Measurements from ENCODE around the gene TRIML2.

TRIML2 gene

DNA sequence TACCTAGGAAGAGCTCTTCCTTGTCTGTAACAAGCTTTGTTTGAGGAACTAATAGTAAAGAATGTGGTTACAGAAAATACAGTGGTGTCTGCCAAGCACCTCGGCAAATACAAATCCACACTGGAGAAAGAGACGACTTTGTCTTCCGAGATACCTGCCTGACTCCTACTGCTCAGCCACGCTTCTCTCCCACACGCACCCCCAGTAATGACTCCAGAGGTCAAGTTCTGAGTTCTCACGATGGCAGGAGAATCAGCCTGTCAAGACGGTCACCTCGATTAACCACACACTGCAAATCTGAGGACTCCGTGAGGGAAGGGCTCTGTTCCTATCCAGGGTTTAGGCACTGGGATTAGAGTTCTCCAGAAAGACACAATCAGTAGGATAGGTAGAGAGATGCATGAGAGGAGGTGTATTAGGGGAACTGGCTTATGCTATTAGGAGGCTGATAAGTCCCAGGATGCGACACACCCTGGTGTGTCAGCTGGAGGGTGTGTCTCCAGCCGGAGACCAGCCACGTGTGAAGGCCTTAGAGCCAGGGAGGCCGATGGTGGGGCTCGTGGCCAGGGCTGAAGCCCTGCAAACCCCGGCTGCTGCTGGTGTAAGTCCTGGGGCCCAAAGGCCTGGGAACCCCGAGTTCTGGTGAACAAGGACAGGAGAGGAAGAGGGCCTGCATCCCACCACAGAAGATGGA, 8.4 kb upstream of the TRIML2 start:
- H3K27ac Mint-ChIP-seq: no peak overlapping the region
- no peak overlapping the region for H3K4me3 Mint-ChIP-seq
- no peaks in the 10 kb centered on the region for H3K36me3 Mint-ChIP-seq (ENCODE audit: low read depth)
- no peaks in the 10 kb centered on the region for H3K27me3 Mint-ChIP-seq
- H3K9me3 Mint-ChIP-seq: peaks cover 20% of the 10 kb centered on the region
- H3K4me1 Mint-ChIP-seq (ENCODE audit: low read depth): no peaks in the 10 kb centered on the region

DNA sequence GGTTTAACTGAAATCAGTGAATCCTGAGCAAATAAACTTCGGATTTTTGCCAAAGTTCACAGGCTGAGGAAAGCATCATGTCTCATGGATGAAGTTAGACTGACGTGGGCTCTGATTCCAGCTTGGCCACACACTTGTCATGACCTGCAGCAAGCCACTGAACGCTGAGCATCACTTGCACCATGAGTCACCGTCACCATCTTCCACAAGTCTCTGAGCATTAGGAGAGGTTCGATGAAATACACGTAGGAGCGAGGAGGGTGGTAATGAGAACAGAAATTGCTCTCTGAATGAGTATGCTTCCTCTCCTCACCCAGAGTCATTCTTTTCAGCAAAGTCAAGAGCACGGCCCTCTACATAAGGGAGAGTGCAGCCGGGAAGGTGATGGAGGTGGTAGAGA, 3.8 kb upstream of the TRIML2 start:
- H3K36me3 Mint-ChIP-seq (ENCODE audit: low read depth): no peaks in the 10 kb centered on the region
- H3K4me1 Mint-ChIP-seq (ENCODE audit: low read depth): no peaks in the 10 kb centered on the region
- H3K27ac Mint-ChIP-seq: no peak overlapping the region
- peaks cover 3% of the 10 kb centered on the region for H3K27me3 Mint-ChIP-seq
- H3K4me3 Mint-ChIP-seq: no peak overlapping the region
- H3K9me3 Mint-ChIP-seq: peaks cover 14% of the 10 kb centered on the region

DNA sequence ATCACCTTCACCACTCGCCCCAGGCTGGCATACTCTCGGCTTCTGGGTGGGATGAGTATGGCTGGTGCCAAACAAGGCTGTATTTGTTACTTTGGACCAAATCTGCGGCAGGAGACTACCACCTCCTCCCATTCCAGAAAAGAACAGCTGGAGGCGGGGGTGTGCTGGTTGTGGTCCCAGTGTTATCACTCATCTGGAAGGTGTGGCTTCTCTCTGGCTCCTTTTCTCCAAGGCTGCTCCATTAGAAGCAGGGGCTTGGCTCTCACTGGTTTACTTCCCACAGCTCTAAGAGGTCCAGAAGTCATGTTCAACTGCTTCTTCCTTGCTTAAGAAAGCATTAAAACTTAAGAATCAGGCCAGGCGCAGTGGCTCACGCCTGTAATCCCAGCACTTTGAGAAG, 2.6 kb upstream of the TRIML2 start:
- Mint-ChIP-seq H3K36me3 (ENCODE audit: low read depth) (no peaks in the 10 kb centered on the region), H3K4me1 (ENCODE audit: low read depth) (no peaks in the 10 kb centered on the region), H3K27me3 (peaks cover 3% of the 10 kb centered on the region), H3K27ac (no peak overlapping the region), H3K4me3 (no peak overlapping the region), H3K9me3 (peaks cover 23% of the 10 kb centered on the region)

DNA sequence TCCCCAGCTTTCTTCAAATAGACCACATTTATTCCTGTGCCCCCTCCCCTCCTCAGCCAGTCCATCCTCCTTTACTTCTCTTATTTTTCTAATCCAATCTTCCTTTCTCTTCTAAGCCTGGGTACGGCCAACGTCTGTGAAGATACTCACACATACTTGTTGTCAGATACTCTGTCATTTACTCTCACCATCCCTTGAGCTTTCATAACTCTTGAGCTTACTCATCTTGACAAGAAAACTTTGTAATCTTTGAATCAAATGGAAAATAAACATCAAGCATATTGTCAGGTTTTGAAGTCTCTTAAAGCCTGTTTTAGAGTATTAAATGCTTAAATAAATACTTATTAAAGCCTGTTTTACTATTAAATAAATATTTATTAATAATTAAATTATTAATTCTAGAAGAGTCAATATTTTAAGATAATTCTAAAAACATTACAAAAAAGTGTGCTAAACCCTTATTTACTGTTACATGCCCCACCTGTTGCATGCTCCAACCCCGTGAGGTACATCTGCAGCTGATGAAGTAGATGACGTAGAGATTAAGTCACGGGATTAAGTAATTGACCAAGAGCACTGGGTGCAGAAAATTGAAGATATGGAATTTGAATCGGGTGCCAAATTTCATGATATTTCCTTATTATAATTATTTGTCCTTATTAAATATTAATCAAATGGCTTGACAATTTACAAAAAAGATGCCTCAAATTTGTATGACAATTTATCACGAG, 1.5 kb upstream of the TRIML2 start:
- no peak overlapping the region for H3K27ac Mint-ChIP-seq
- H3K36me3 Mint-ChIP-seq (ENCODE audit: low read depth): no peaks in the 10 kb centered on the region
- no peaks in the 10 kb centered on the region for H3K4me1 Mint-ChIP-seq (ENCODE audit: low read depth)
- H3K4me3 Mint-ChIP-seq: no peak overlapping the region
- peaks cover 23% of the 10 kb centered on the region for H3K9me3 Mint-ChIP-seq
- H3K27me3 Mint-ChIP-seq: peaks cover 3% of the 10 kb centered on the region

DNA sequence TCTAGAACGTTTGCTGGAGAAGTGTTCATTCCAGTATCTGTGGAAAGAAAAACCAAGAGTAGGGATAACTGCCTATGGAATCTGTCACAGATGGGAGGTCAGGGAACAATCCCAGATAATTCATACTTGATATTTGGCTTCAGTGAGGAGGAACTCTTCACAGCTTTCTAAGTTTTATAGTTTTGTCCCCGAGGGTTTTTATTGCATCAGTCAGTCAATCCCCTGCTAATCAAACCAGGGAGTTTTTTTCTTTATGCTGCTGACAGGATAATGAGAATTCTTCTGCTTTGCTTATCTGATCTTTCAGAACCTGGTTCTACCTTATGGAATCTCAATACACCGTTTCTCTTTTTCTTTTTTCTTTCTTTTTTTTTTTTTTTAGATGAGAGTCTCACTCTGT, 633 bp upstream of the TRIML2 start:
- peaks cover 3% of the 10 kb centered on the region for H3K27me3 Mint-ChIP-seq
- no peaks in the 10 kb centered on the region for H3K36me3 Mint-ChIP-seq (ENCODE audit: low read depth)
- H3K27ac Mint-ChIP-seq: no peak overlapping the region
- H3K9me3 Mint-ChIP-seq: peaks cover 22% of the 10 kb centered on the region
- H3K4me1 Mint-ChIP-seq (ENCODE audit: low read depth): no peaks in the 10 kb centered on the region
- no peak overlapping the region for H3K4me3 Mint-ChIP-seq

DNA sequence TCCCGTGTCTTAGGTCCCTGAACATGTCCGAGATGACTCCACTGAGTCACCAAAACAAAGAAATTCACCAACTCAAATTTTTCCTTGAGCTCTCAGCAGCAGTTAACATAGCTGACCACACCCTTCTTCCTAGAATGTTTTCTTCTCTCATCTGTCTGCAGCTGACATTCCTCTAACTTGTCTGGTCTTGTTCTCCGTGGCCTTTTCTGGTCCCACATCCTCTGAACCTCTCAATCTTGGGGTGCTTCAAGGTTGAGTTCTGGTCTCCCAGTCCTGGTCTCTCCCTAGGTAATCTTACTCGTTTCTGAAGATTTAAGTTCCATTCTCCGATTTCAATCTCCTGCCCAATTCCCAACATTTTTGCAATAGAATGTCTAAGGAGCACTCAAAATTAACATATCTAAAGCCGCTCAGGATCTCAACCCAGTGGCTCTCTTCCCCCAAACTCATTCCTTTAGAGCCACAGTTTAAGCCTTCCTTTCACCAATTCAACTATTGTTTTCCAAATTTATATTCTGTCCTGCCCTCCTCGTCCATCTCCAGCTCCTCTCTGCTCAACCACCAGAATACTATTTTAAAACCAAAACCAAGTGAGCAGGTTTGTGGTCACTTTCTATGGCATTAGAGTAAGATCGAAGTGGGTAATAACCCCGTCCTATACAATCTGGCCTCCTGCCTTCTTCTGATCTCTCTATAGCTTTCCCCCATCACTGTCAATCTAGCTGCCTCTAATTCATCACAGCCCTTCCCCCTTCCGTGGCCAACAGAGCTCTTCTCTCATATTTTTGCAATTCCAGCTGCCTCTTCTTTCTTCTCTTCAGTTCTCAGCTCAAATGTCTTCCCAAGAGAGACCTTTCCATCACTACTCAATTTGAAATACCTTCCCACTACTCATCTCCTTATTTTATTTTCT, 1.2 kb downstream of the TRIML2 start:
- no peaks in the 10 kb centered on the region for H3K36me3 Mint-ChIP-seq (ENCODE audit: low read depth)
- H3K27ac Mint-ChIP-seq: no peak overlapping the region
- H3K9me3 Mint-ChIP-seq: peaks cover 32% of the 10 kb centered on the region
- H3K4me1 Mint-ChIP-seq (ENCODE audit: low read depth): no peaks in the 10 kb centered on the region
- H3K4me3 Mint-ChIP-seq: no peak overlapping the region
- peaks cover 3% of the 10 kb centered on the region for H3K27me3 Mint-ChIP-seq

DNA sequence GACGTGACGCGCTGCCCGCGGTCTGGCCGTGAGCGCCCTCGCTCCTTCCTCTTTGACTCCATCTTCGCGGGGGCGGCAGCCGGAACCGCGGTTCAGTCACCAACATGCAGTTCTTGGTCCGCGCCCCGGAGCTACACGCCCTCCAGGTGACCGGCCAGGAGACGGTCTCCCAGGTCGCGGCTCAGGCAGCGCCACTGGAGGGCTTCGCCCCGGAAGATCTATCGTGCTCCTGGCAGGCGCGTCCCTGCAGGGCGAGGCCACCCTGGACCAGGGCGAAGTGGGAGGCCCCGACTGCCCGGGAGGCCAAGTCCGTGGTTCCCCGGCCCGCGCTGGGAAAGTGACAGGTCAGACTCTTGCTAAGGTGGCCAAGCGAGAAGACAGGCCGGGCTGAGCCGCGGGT, 2.9 kb downstream of the TRIML2 start:
- H3K4me1 Mint-ChIP-seq (ENCODE audit: low read depth): no peaks in the 10 kb centered on the region
- peaks cover 34% of the 10 kb centered on the region for H3K9me3 Mint-ChIP-seq
- peaks cover 3% of the 10 kb centered on the region for H3K27me3 Mint-ChIP-seq
- no peak overlapping the region for H3K27ac Mint-ChIP-seq
- no peaks in the 10 kb centered on the region for H3K36me3 Mint-ChIP-seq (ENCODE audit: low read depth)
- H3K4me3 Mint-ChIP-seq: no peak overlapping the region

DNA sequence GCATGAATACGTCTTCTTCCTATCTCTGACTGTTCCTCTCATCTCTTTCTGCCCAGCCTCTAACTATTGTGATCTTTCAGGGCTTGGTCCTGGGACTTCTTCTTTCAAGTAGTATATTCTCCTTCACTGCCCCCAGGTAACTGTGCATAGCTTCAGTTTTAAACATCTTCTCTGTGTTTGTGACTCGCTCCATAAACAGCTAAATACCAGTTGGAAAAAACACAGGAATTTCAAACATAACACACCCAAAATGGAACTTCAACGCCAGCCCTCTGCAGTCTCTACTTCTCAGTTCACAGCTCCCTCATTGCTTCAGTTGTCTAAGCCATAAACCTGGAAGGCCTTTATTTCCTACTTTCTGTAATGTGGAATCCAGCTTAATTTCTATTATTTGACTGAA, 16.6 kb downstream of the TRIML2 start:
- H3K4me3 Mint-ChIP-seq: no peak overlapping the region
- no peaks in the 10 kb centered on the region for H3K36me3 Mint-ChIP-seq (ENCODE audit: low read depth)
- H3K27me3 Mint-ChIP-seq: no peaks in the 10 kb centered on the region
- no peaks in the 10 kb centered on the region for H3K4me1 Mint-ChIP-seq (ENCODE audit: low read depth)
- peaks cover 18% of the 10 kb centered on the region for H3K9me3 Mint-ChIP-seq
- no peak overlapping the region for H3K27ac Mint-ChIP-seq

DNA sequence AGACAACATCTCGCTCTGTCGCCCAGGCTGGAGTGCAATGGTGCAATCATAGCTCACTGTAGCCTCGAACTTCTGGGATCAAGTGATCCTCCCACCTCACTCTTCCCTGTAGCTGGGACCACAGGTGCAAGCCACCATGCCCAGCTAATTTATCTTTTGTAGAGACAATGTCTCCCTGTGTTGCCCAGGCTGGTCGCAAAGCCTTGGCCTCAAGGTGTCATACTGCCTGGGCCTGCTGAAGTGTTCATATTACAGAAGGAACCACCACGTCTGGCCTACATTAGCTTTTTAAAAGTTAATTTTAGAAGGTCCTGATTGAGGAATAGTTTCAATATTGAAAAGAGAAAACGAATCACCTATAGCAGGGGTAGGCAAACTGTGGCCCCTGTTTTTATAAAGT, 22.5 kb downstream of the TRIML2 start:
- no peaks in the 10 kb centered on the region for H3K36me3 Mint-ChIP-seq (ENCODE audit: low read depth)
- H3K27me3 Mint-ChIP-seq: no peaks in the 10 kb centered on the region
- no peak overlapping the region for H3K4me3 Mint-ChIP-seq
- H3K9me3 Mint-ChIP-seq: peaks cover 26% of the 10 kb centered on the region
- no peaks in the 10 kb centered on the region for H3K4me1 Mint-ChIP-seq (ENCODE audit: low read depth)
- no peak overlapping the region for H3K27ac Mint-ChIP-seq

DNA sequence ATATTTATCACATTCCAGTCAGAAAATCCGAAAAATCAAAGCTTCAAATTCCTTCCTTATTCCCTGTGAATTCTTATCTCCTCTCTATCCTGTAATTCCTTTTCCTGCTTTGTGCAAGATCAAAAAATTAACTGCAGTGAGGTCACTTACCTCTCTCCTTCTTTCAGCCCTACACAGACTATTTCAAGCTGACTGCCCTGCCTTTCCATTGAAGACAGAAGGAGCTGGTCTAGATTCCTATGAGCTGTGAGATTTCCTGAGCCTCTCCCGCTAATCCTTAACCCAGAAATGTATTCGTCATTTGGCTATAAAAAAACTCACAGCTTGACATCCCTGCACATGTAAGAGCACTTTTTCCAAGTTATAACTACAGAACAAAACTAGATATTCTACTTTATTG, 26.6 kb downstream of the TRIML2 start:
- Mint-ChIP-seq H3K27me3 (no peaks in the 10 kb centered on the region), H3K4me3 (no peak overlapping the region), H3K27ac (no peak overlapping the region), H3K9me3 (peaks cover 14% of the 10 kb centered on the region), H3K4me1 (ENCODE audit: low read depth) (no peaks in the 10 kb centered on the region), H3K36me3 (ENCODE audit: low read depth) (no peaks in the 10 kb centered on the region)

DNA sequence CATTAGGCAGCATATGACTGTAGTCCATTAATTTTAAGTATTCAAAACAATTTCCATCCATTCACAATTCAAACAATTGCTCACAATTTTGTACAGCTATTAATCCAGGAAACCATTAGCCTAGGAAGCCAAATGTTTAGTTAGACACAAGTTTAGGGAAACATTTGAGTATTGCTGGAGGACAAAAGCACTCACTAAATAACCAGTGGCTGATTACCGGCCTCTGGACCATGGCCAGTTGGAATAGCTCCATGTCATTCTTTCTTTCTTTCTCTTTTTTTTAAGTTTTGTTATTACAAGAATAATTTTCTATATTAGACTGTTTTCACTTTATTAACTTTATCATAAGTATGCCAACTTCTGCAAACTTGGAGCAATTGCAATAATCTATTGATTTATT, 31.3 kb downstream of the TRIML2 start:
- H3K36me3 Mint-ChIP-seq (ENCODE audit: low read depth): no peaks in the 10 kb centered on the region

DNA sequence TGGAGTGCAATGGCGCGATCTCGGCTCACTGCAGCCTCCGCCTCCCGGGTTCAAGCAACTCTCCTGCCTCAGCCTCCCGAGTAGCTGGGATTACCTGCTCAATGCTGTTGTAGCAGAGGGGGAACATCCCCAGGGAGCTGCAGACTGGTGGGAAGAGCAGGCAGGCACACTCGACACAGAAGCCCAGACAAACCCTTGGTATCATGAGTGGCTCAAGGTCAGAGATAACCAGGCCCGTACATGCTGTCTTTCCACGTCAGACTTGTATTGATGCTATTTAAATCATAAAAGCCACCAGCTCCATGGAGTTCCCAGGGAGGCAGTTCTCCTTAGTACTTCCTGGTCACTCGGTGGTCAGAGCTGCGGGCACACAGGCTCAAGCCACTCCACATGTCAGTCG, 33.2 kb downstream of the TRIML2 start:
- H3K4me1 Mint-ChIP-seq (ENCODE audit: low read depth): no peaks in the 10 kb centered on the region
- no peaks in the 10 kb centered on the region for H3K9me3 Mint-ChIP-seq
- no peak overlapping the region for H3K4me3 Mint-ChIP-seq
- H3K27me3 Mint-ChIP-seq: no peaks in the 10 kb centered on the region
- H3K27ac Mint-ChIP-seq: no peak overlapping the region
- H3K36me3 Mint-ChIP-seq (ENCODE audit: low read depth): no peaks in the 10 kb centered on the region

More for the DNA sequence above, 31.3 kb downstream of the TRIML2 start:
- Mint-ChIP-seq H3K4me1 (ENCODE audit: low read depth) (no peaks in the 10 kb centered on the region), H3K9me3 (peaks cover 10% of the 10 kb centered on the region), H3K4me3 (no peak overlapping the region), H3K27ac (no peak overlapping the region), H3K27me3 (no peaks in the 10 kb centered on the region)

DNA sequence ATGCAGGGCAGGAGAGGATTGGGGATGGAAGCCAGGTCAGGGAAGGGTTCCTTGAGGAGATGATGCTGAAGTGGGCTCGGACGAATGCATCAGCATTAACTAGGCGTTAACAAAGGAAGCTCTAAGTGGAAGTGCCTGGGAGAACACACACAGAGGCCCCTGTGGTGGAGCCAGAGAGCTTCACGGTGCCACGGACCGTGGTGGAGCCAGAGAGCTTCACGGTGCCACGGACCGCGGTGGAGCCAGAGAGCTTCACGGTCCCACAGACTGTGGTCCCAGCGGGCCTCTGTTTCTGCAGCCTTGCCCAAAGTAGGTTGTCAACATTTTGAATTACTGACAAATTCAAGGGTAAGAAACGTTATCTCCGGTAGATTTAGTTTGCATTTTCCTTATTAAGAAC, 48.3 kb downstream of the TRIML2 start:
- Mint-ChIP-seq H3K36me3 (ENCODE audit: low read depth) (no peaks in the 10 kb centered on the region), H3K27ac (no peak overlapping the region), H3K4me3 (no peak overlapping the region), H3K9me3 (peaks cover 4% of the 10 kb centered on the region), H3K27me3 (no peaks in the 10 kb centered on the region), H3K4me1 (ENCODE audit: low read depth) (no peaks in the 10 kb centered on the region)

DNA sequence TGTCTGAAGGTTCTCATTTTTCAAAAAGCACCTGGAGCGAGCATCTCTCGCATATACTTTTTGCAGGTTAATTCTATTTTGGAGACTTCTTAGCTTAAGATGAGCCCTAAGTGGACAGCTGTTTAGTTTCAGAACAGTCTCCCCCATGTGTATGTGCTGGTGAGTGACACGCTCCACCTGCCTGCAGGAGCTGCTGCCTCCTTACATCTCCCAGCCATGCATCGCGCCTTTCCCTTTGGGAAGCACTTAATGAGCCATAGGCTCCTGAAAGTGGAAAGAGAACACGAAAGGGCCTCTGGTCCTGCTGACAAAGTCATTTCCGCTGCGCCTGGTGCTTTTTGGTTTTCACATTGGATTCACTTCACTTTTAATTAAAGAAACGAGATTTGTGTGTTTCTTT, 56.1 kb downstream of the TRIML2 start:
- Mint-ChIP-seq H3K9me3 (peaks cover 5% of the 10 kb centered on the region), H3K27ac (no peak overlapping the region), H3K4me1 (ENCODE audit: low read depth) (no peaks in the 10 kb centered on the region), H3K36me3 (ENCODE audit: low read depth) (no peaks in the 10 kb centered on the region), H3K27me3 (no peaks in the 10 kb centered on the region), H3K4me3 (no peak overlapping the region)

DNA sequence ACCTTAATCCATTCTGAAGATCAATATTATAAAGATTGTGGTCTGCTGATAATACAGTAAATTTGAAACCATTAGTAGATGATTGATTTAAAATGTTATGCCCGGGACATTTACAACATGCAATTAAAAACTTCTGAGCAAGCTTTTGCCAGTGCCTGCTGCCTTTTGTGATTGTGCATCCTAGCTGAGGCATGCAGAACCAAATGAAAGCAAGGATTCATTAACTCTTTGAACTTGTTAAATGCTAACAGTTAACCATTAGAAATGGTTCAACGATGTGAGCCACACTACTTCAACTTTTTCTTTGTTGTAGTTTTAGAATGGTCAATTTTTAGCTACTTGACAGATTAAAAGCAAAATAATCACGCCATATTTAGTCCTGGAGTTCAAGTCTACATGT, 62.7 kb downstream of the TRIML2 start:
- H3K27me3 Mint-ChIP-seq: no peaks in the 10 kb centered on the region
- H3K4me3 Mint-ChIP-seq: no peak overlapping the region
- no peaks in the 10 kb centered on the region for H3K36me3 Mint-ChIP-seq (ENCODE audit: low read depth)
- peaks cover 7% of the 10 kb centered on the region for H3K9me3 Mint-ChIP-seq
- no peaks in the 10 kb centered on the region for H3K4me1 Mint-ChIP-seq (ENCODE audit: low read depth)
- H3K27ac Mint-ChIP-seq: no peak overlapping the region
